ENCODE results near the gene RAPGEF1.

DNA sequence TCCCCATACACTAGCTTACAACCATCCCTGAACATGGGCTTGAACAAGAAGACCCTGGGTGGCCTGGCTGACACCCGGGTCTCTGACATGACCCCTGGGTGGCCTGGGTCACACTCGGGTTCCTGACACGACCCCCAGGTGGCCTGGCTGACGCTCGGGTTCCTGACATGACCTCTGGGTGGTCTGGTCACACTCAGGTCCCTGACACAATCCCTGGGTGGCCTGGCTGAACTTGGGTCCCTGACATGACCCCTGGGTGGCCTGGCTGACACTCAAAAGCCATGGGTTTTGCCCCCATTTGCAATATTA is 156.6 kb downstream of the RAPGEF1 start:
- TF ChIP-seq POLR2AphosphoS5 (IDR thresholded peaks at IDR 0.05; ENCODE audit: low read depth) (no peak), ZNF114 (CRISPR knock-in tag; IDR thresholded peaks at IDR 0.05) (no peak), CTCF (conservative IDR thresholded peaks at IDR 0.05; ENCODE audit: low read depth in 2 of 2) (no peak), EZH2 (IDR thresholded peaks at IDR 0.05; ENCODE audit: low read depth, unreplicated experiment) (no peak), ZNF331 (CRISPR knock-in tag; IDR thresholded peaks at IDR 0.05; ENCODE audit: low read depth) (no peak), JUNB (IDR thresholded peaks at IDR 0.05; ENCODE audit: unreplicated experiment) (no peak), EZH2phosphoT487 (IDR thresholded peaks at IDR 0.05; ENCODE audit: unreplicated experiment) (no peak), CREB1 (CRISPR knock-in tag; IDR thresholded peaks at IDR 0.05; ENCODE audit: low read depth) (no peak)
- TF ChIP-seq, protein P1, sequence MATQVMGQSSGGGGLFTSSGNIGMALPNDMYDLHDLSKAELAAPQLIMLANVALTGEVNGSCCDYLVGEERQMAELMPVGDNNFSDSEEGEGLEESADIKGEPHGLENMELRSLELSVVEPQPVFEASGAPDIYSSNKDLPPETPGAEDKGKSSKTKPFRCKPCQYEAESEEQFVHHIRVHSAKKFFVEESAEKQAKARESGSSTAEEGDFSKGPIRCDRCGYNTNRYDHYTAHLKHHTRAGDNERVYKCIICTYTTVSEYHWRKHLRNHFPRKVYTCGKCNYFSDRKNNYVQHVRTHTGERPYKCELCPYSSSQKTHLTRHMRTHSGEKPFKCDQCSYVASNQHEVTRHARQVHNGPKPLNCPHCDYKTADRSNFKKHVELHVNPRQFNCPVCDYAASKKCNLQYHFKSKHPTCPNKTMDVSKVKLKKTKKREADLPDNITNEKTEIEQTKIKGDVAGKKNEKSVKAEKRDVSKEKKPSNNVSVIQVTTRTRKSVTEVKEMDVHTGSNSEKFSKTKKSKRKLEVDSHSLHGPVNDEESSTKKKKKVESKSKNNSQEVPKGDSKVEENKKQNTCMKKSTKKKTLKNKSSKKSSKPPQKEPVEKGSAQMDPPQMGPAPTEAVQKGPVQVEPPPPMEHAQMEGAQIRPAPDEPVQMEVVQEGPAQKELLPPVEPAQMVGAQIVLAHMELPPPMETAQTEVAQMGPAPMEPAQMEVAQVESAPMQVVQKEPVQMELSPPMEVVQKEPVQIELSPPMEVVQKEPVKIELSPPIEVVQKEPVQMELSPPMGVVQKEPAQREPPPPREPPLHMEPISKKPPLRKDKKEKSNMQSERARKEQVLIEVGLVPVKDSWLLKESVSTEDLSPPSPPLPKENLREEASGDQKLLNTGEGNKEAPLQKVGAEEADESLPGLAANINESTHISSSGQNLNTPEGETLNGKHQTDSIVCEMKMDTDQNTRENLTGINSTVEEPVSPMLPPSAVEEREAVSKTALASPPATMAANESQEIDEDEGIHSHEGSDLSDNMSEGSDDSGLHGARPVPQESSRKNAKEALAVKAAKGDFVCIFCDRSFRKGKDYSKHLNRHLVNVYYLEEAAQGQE (IDR thresholded peaks at IDR 0.05; ENCODE audit: unreplicated experiment): no peak
